Hepatocyte (in vitro differentiated cells): Measurements from ENCODE around the gene SHANK3. TPM values are rescaled to one million over a fixed set of nuclear protein-coding genes. Genes with fewer than 3 reads are reported as not detected.

Source experiments
- DNase-seq: peaks from one replicate; pipeline ENCODE4 v3.0.0-alpha.2; 2016; ENCODE audit warnings: low spot score
- H2AFZ ChIP-seq: fragments of 200-600 bp; sonication (generic); 2 replicates; pipeline ENCODE4 v1.6.0; 2016; ENCODE audit warnings: antibody characterized with exemption, mild to moderate bottlenecking
- H3K27ac ChIP-seq: fragments of 200-600 bp; sonication (generic); 2 replicates; pipeline ENCODE4 v1.5.1; 2016; ENCODE audit warnings: mild to moderate bottlenecking
- H3K27me3 ChIP-seq: fragments of 200-600 bp; sonication (generic); 2 replicates; pipeline ENCODE4 v1.6.1; 2016
- H3K36me3 ChIP-seq: fragments of 200-600 bp; sonication (generic); replicated peaks from 2 replicates; pipeline ENCODE4 v1.5.1; 2016; ENCODE audit warnings: low read depth; ENCODE audit not compliant: insufficient read depth
- H3K4me1 ChIP-seq: fragments of 200-600 bp; sonication (generic); 2 replicates; pipeline ENCODE4 v1.5.1; 2016; ENCODE audit warnings: mild to moderate bottlenecking, moderate library complexity; ENCODE audit not compliant: insufficient read depth
- H3K4me2 ChIP-seq: fragments of 200-600 bp; sonication (generic); 2 replicates; pipeline ENCODE4 v1.6.0; 2016
- H3K4me3 ChIP-seq: fragments of 200-600 bp; sonication (generic); 2 replicates; pipeline ENCODE4 v1.5.1; 2016; ENCODE audit warnings: mild to moderate bottlenecking
- H3K79me2 ChIP-seq: fragments of 200-600 bp; sonication (generic); 2 replicates; pipeline ENCODE4 v1.6.0; 2017; ENCODE audit warnings: mild to moderate bottlenecking
- H3K9me2 ChIP-seq: fragments of 200-600 bp; sonication (generic); replicated peaks from 2 replicates; pipeline ENCODE4 v1.6.0; 2017; ENCODE audit warnings: mild to moderate bottlenecking; ENCODE audit not compliant: insufficient read depth
- H3K9me3 ChIP-seq: fragments of 200-600 bp; sonication (generic); 2 replicates; pipeline ENCODE4 v1.5.1; 2016; ENCODE audit warnings: low read depth, mild to moderate bottlenecking
- H4K20me1 ChIP-seq: fragments of 200-600 bp; sonication (generic); 2 replicates; pipeline ENCODE4 v1.6.0; 2016; ENCODE audit warnings: mild to moderate bottlenecking; ENCODE audit not compliant: insufficient read depth, poor library complexity, severe bottlenecking
- CTCF ChIP-seq: fragments of 200-600 bp; sonication (generic); IDR thresholded peaks from 2 replicates; pipeline ENCODE4 v1.5.1; 2016; ENCODE audit warnings: antibody characterized with exemption, mild to moderate bottlenecking; ENCODE audit not compliant: poor library complexity
- EZH2 ChIP-seq: fragments of 200-600 bp; sonication (generic); IDR thresholded peaks from 2 replicates; pipeline ENCODE4 v1.6.1; 2016; ENCODE audit warnings: antibody characterized with exemption, mild to moderate bottlenecking, borderline replicate concordance
- EZH2phosphoT487 ChIP-seq: fragments of 200-600 bp; sonication (generic); IDR thresholded peaks from one replicate; pipeline ENCODE4 v1.6.1; 2018; ENCODE audit warnings: antibody characterized with exemption, mild to moderate bottlenecking, low read depth, moderate library complexity; ENCODE audit not compliant: unreplicated experiment, severe bottlenecking
- WGBS: methylation state at CpG from one replicate; pipeline ENCODE4 v1.1.6; 2016; ENCODE audit warnings: low lambda C conversion rate; ENCODE audit errors: missing lambda C conversion rate; 5-methylcytosine and 5-hydroxymethylcytosine counted together
- polyA plus RNA-seq: library from polyadenylated mRNA; unstranded; fragments of >200 nt; fragmentation: Nextera tagmentation; extraction: Ambion mirVana; gene quantifications from 2 replicates; pipeline ENCODE4 v1.2.1, GENCODE V29; 2016
- total RNA-seq: library from RNA; depleted of rRNA; stranded (reverse); fragments of >200 nt; gene quantifications from 2 replicates; pipeline ENCODE4 v1.2.3, GENCODE V29; 2014

SHANK3 gene
- total and polyA plus RNA-seq, 2 experiments from 2014 or later, result 1.9 to 2.9 TPM

GRCh38 chr22:50711446-50712340 lies 39.1 kb downstream of the SHANK3 start:
- no peaks in the 10 kb centered on the region for H3K9me2 ChIP-seq
- no peaks in the 10 kb centered on the region for H4K20me1 ChIP-seq
- no peaks in the 10 kb centered on the region for H3K79me2 ChIP-seq
- no peak overlapping the region for H3K27ac ChIP-seq
- no peaks in the 10 kb centered on the region for H3K4me1 ChIP-seq
- H3K4me2 ChIP-seq, result no peak overlapping the region
- H2AFZ ChIP-seq, result no peak overlapping the region
- 88% methylated on average over 16 of the region's 16 CpGs for WGBS
- no peak for TF ChIP-seq CTCF
- no peak for TF ChIP-seq EZH2
- no peak for TF ChIP-seq EZH2phosphoT487
- no peaks in the 10 kb centered on the region for H3K9me3 ChIP-seq
- no peak overlapping the region for H3K4me3 ChIP-seq
- no peaks in the 10 kb centered on the region for H3K36me3 ChIP-seq
- no peaks in the 10 kb centered on the region for H3K27me3 ChIP-seq
- no peak for DNase-seq

- Histone ChIP-seq H3K4me3 (no peak overlapping the region), H2AFZ (no peak overlapping the region), H3K4me1 (no peaks in the 10 kb centered on the region), H3K4me2 (no peak overlapping the region), H3K79me2 (no peaks in the 10 kb centered on the region), H4K20me1 (no peaks in the 10 kb centered on the region), H3K27ac (no peak overlapping the region), H3K9me2 (no peaks in the 10 kb centered on the region), H3K9me3 (no peaks in the 10 kb centered on the region), H3K36me3 (no peaks in the 10 kb centered on the region), H3K27me3 (no peaks in the 10 kb centered on the region)
- WGBS, result 88% methylated on average over 9 of the region's 9 CpGs
- no peak for TF ChIP-seq EZH2
- no peak for TF ChIP-seq EZH2phosphoT487
- no peak for TF ChIP-seq CTCF
- no peak for DNase-seq
Measured at GRCh38 chr22:50712341-50713007, 39.9 kb downstream of the SHANK3 start.

GRCh38 chr22:50713008-50713385 lies 40.4 kb downstream of the SHANK3 start:
- Histone ChIP-seq H3K27ac (no peak overlapping the region), H3K27me3 (no peaks in the 10 kb centered on the region), H3K79me2 (no peaks in the 10 kb centered on the region), H3K4me1 (no peaks in the 10 kb centered on the region), H4K20me1 (no peaks in the 10 kb centered on the region), H2AFZ (no peak overlapping the region), H3K4me3 (no peak overlapping the region), H3K4me2 (no peak overlapping the region), H3K9me3 (no peaks in the 10 kb centered on the region), H3K36me3 (no peaks in the 10 kb centered on the region), H3K9me2 (no peaks in the 10 kb centered on the region)
- 86% methylated on average over 13 of the region's 13 CpGs for WGBS
- DNase-seq, result no peak
- TF ChIP-seq CTCF (no peak), EZH2 (no peak), EZH2phosphoT487 (no peak)
